Endothelial cell (in vitro differentiated cells): ENCODE results near the gene ST6GALNAC4. TPM values are rescaled to one million over a fixed set of nuclear protein-coding genes. Genes with fewer than 3 reads are reported as not detected.
"Not testable (repeated sequence)": the region's sequence is repeated elsewhere in the genome, so short reads cannot be mapped to it uniquely, and the experiment has no call there.

Source experiments
- DNase-seq: peaks from one replicate; pipeline ENCODE4 v3.0.0; 2021; ENCODE audit warnings: low spot score
- H3K27ac Mint-ChIP-seq: one replicate; pipeline ENCODE4 v1.8.0; 2021; ENCODE audit warnings: mixed read lengths, inconsistent platforms; ENCODE audit not compliant: unreplicated experiment
- H3K27me3 Mint-ChIP-seq: one replicate; pipeline ENCODE4 v1.8.0; 2021; ENCODE audit warnings: mild to moderate bottlenecking, moderate library complexity, mixed read lengths, inconsistent platforms; ENCODE audit not compliant: unreplicated experiment
- H3K36me3 Mint-ChIP-seq: one replicate; pipeline ENCODE4 v1.8.0; 2021; ENCODE audit warnings: mild to moderate bottlenecking, low read depth, mixed read lengths, inconsistent platforms; ENCODE audit not compliant: unreplicated experiment
- H3K4me1 Mint-ChIP-seq: one replicate; pipeline ENCODE4 v1.8.0; 2021; ENCODE audit warnings: mild to moderate bottlenecking, mixed read lengths, inconsistent platforms; ENCODE audit not compliant: unreplicated experiment
- H3K4me3 Mint-ChIP-seq: one replicate; pipeline ENCODE4 v1.8.0; 2021; ENCODE audit warnings: mild to moderate bottlenecking, mixed read lengths, inconsistent platforms; ENCODE audit not compliant: unreplicated experiment
- H3K9me3 Mint-ChIP-seq: one replicate; pipeline ENCODE4 v1.8.0; 2021; ENCODE audit warnings: mixed read lengths, inconsistent platforms; ENCODE audit not compliant: unreplicated experiment
- total RNA-seq: library from RNA; stranded (reverse); fragmentation: NEBNext Ultra II Directional; extraction: Animal tissue kit (Norgen Biotek cat#: 25700); gene quantifications from one replicate; pipeline ENCODE4 v1.2.1, GENCODE V29; 2021; ENCODE audit not compliant: unreplicated experiment
- TF ChIP-seq, protein P1 (sequence below): fragments of 200-600 bp; sonication (generic); IDR thresholded peaks from one replicate; pipeline ENCODE4 v1.5.0; 2021; ENCODE audit warnings: antibody characterized with exemption; ENCODE audit not compliant: unreplicated experiment

The ST6GALNAC4 gene
- total RNA-seq, 1 donor from 2014 or later: 25.0 TPM

DNA sequence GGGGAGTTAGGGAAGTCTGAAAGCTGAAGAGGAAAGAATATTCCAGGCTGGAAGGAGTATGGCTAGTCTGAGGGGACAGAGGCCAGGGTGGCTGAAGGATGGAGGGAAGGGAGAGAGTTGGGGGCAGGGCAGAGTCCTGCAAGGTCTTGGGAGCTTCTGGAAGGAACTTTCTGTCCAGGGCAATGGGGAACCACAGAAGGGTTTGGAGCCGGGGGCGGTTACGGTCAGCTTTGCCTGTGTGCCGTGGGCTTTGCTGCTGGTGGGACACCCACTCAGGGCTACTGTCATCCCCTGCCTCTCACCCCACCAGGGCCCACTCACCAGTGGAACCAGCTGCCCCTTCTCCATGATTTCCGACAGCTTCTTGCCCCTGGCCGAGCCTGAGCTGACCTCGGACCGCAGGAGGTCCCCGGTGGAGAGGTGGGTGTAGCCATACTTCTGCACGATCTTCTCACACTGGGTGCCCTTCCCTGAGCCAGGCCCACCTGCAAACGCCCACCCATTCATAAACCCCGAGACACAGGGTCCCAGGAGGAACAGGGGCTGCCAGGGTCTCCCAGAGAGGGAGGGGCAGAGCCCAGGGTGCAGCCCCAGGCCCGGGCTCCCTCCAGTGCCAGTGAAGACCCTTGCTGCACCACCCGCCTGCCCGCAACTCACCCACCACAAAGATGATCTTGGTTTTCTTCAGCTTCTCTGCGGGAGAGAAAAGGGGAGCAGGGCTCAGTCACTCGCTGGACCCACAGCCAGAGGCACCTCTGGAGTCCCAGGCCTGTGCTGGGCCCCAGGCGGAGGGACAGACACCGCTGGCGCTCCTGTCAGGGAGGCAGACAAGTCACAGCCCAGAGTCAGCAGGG is 44.2 kb downstream of the ST6GALNAC4 start:
- Mint-ChIP-seq H3K9me3 (no peaks in the 10 kb centered on the region), H3K4me1 (peaks cover 18% of the 10 kb centered on the region), H3K27me3 (peaks cover 13% of the 10 kb centered on the region), H3K27ac (no peak overlapping the region), H3K36me3 (peaks cover 12% of the 10 kb centered on the region), H3K4me3 (no peak overlapping the region)
- TF ChIP-seq, protein P1, sequence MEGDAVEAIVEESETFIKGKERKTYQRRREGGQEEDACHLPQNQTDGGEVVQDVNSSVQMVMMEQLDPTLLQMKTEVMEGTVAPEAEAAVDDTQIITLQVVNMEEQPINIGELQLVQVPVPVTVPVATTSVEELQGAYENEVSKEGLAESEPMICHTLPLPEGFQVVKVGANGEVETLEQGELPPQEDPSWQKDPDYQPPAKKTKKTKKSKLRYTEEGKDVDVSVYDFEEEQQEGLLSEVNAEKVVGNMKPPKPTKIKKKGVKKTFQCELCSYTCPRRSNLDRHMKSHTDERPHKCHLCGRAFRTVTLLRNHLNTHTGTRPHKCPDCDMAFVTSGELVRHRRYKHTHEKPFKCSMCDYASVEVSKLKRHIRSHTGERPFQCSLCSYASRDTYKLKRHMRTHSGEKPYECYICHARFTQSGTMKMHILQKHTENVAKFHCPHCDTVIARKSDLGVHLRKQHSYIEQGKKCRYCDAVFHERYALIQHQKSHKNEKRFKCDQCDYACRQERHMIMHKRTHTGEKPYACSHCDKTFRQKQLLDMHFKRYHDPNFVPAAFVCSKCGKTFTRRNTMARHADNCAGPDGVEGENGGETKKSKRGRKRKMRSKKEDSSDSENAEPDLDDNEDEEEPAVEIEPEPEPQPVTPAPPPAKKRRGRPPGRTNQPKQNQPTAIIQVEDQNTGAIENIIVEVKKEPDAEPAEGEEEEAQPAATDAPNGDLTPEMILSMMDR: no peak
- DNase-seq: no peak

GRCh38 chr9:127871531-127871930 is 45.3 kb downstream of the ST6GALNAC4 start:
- H3K36me3 Mint-ChIP-seq: peaks cover 12% of the 10 kb centered on the region
- no peaks in the 10 kb centered on the region for H3K9me3 Mint-ChIP-seq
- no peak for DNase-seq
- H3K27me3 Mint-ChIP-seq: peaks cover 9% of the 10 kb centered on the region
- TF ChIP-seq, protein P1: no peak
- no peak overlapping the region for H3K27ac Mint-ChIP-seq
- H3K4me1 Mint-ChIP-seq: peaks cover 25% of the 10 kb centered on the region
- H3K4me3 Mint-ChIP-seq: peak overlapping the region; percentile 74

- H3K27ac Mint-ChIP-seq: no peak overlapping the region
- peaks cover 12% of the 10 kb centered on the region for H3K36me3 Mint-ChIP-seq
- DNase-seq: no peak
- H3K27me3 Mint-ChIP-seq: peaks cover 12% of the 10 kb centered on the region
- H3K9me3 Mint-ChIP-seq: no peaks in the 10 kb centered on the region
- H3K4me3 Mint-ChIP-seq: peak overlapping the region; percentile 59
- H3K4me1 Mint-ChIP-seq: peaks cover 29% of the 10 kb centered on the region
- TF ChIP-seq, protein P1: no peak
Observed at GRCh38 chr9:127870887-127871286, 46.0 kb downstream of the ST6GALNAC4 start.

GRCh38 chr9:127870153-127870491 is 46.7 kb downstream of the ST6GALNAC4 start:
- H3K27ac Mint-ChIP-seq, H3K9me3 Mint-ChIP-seq, H3K4me3 Mint-ChIP-seq, DNase-seq: not testable (repeated sequence)
- Mint-ChIP-seq H3K36me3 (peaks cover 15% of the 10 kb centered on the region), H3K27me3 (peaks cover 13% of the 10 kb centered on the region), H3K4me1 (peaks cover 37% of the 10 kb centered on the region)
- TF ChIP-seq, protein P1: peak; percentile 32
